ENCODE data around the gene AHDC1.

- TF ChIP-seq CTCF (IDR thresholded peaks at IDR 0.05; ENCODE audit: extremely low read depth in 1 of 2, insufficient read depth in 1 of 2, low read depth in 1 of 2, low read length in 2 of 2) (peak in 1 of 2 donors; percentile 24), POLR2AphosphoS5 (IDR thresholded peaks at IDR 0.05; ENCODE audit: insufficient read depth, low read depth, low read length) (no peak), POLR2A (IDR thresholded peaks at IDR 0.05; ENCODE audit: low read depth, low read length) (no peak), JUN (IDR thresholded peaks at IDR 0.05; ENCODE audit: borderline replicate concordance, insufficient read depth, insufficient read length, low read depth) (no peak)
These were observed 12.5 kb upstream of the AHDC1 start for GRCh38 chr1:27616441-27616840.
